ENCODE measurements around the gene USP31. TPM values are rescaled to one million over a fixed set of nuclear protein-coding genes. Genes with fewer than 3 reads are reported as not detected.
A peak's percentile ranks its signal among the peaks of the same experiment; 100 is the strongest.
"Not testable (repeated sequence)": the region's sequence is repeated elsewhere in the genome, so short reads cannot be mapped to it uniquely, and the experiment has no call there.

The USP31 gene
- polyA plus RNA-seq, 1 experiment = 4.7 TPM

DNA sequence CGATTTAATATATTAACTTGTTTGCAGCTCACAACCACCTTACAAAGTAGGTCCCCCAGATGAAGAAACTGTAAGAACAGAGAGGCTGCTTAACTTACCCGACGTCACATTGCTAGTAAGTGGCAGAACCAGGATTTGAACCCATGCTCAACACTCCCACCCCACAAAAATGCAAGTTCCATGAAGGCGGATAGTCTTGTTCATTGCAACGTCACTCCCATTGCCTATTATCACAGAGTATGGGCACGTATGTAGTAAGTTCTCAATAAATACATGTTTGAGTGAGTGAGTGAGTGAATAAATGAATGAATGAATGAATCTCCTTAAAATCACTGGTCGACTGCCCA is 1.1 kb downstream of the USP31 start:
- POLR2A ChIA-PET = interaction anchor here (1.7 kb wide), 1 partner anchor 16 kb away, joined by 7 read pairs; no protein-coding TSS in a partner anchor
- H3K9me3 ChIP-seq (ENCODE audit: control insufficient read depth, insufficient read depth, low read length) = no peaks in the 10 kb centered on the region
- DNase-seq (ENCODE audit: low read depth, low spot score) = no peak
- peaks cover 2% of the 10 kb centered on the region for H3K27me3 ChIP-seq (ENCODE audit: control insufficient read depth, insufficient read depth, low read length)
- H3K4me3 ChIP-seq (ENCODE audit: low read depth, low read length) = peak overlapping the region; percentile 71
- TF ChIP-seq, protein P1, sequence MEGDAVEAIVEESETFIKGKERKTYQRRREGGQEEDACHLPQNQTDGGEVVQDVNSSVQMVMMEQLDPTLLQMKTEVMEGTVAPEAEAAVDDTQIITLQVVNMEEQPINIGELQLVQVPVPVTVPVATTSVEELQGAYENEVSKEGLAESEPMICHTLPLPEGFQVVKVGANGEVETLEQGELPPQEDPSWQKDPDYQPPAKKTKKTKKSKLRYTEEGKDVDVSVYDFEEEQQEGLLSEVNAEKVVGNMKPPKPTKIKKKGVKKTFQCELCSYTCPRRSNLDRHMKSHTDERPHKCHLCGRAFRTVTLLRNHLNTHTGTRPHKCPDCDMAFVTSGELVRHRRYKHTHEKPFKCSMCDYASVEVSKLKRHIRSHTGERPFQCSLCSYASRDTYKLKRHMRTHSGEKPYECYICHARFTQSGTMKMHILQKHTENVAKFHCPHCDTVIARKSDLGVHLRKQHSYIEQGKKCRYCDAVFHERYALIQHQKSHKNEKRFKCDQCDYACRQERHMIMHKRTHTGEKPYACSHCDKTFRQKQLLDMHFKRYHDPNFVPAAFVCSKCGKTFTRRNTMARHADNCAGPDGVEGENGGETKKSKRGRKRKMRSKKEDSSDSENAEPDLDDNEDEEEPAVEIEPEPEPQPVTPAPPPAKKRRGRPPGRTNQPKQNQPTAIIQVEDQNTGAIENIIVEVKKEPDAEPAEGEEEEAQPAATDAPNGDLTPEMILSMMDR (IDR thresholded peaks at IDR 0.05; ENCODE audit: low read depth, low read length) = no peak
- H3K27ac ChIP-seq (ENCODE audit: low read depth, low read length) = no peak overlapping the region
- CTCF ChIA-PET = no interaction called here

DNA sequence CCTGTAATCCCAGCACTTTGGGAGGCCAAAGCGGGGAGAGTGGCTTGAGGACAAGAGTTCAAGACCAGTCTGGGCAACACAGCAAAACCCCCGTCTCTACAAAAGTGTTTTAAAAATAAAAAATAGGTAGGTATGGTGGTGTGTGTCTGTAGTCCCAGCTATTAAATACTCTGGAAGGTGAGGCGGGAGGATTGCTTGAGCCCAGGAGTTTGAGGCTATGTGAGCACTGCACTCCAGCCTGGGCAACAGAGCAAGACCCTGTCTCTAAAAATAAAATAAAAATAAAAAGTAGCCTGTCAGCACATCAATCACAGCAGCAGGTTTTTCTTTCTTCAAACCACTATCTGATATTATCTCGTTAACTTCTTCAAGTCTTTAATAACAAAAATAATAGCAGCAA is 1.6 kb downstream of the USP31 start:
- ChIA-PET CTCF (no interaction called here), POLR2A (no interaction called here)
- TF ChIP-seq, protein P1 (IDR thresholded peaks at IDR 0.05; ENCODE audit: low read depth, low read length) = no peak
- Histone ChIP-seq H3K27ac (ENCODE audit: low read depth, low read length) (no peak overlapping the region), H3K27me3 (ENCODE audit: control insufficient read depth, insufficient read depth, low read length) (peaks cover 2% of the 10 kb centered on the region), H3K4me3 (ENCODE audit: low read depth, low read length) (no peak overlapping the region; the same call in 1 of the 2 replicates), H3K9me3 (ENCODE audit: control insufficient read depth, insufficient read depth, low read length) (no peaks in the 10 kb centered on the region)
- no peak for DNase-seq (ENCODE audit: low read depth, low spot score)

DNA sequence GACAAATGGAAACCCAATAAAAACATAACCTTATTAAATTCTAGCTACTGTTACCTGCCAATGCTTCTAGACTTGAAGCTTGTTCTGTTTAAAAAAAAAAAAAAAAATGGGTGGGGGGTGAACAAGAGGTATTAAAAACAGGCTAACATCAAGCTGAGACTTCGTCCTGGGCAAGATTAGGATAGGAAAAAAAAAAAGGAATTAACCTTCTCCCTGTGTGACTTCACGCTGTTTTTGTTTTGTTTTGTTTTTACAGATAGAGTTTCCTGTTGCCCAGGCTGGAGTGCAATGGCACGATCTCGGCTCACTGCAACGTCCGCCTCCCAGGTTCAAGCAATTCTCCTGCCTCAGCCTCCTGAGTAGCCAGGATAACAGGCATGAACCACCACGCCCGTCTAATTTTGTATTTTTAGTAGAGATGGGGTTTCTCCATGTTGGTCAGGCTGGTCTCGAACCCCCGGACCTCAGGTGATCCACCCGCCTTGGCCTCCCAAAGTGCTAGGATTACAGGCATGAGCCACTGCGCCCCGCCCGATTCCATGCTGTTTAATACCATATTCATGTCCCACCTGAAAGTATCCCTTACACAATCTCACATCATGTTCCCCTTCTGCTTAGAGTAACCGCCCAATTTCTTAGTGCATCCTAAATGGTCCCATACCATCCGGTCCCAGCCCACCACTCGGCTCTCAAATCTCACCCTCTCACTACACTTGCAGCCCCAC is 2.2 kb downstream of the USP31 start:
- CTCF ChIA-PET = interaction anchor here (0.5 to 1.3 kb wide), 2 partner anchors 289 to 1967 kb away, joined by 3 read pairs; no protein-coding TSS in a partner anchor
- no peak overlapping the region for H3K27ac ChIP-seq (ENCODE audit: low read depth, low read length)
- TF ChIP-seq, protein P1 (IDR thresholded peaks at IDR 0.05; ENCODE audit: low read depth, low read length) = no peak
- POLR2A ChIA-PET = no interaction called here
- no peaks in the 10 kb centered on the region for H3K9me3 ChIP-seq (ENCODE audit: control insufficient read depth, insufficient read depth, low read length)
- H3K27me3 ChIP-seq (ENCODE audit: control insufficient read depth, insufficient read depth, low read length) = peaks cover 2% of the 10 kb centered on the region
- no peak for DNase-seq (ENCODE audit: low read depth, low spot score)
- no peak overlapping the region for H3K4me3 ChIP-seq (ENCODE audit: low read depth, low read length)

GRCh38 chr16:23145608-23146007 is 3.6 kb downstream of the USP31 start:
- H3K4me3 ChIP-seq (ENCODE audit: low read depth, low read length) = no peak overlapping the region
- CTCF ChIA-PET = interaction anchor here (0.6 to 1.8 kb wide), 4 partner anchors 288 to 1047 kb away, joined by 3 to 6 read pairs (median 3); no protein-coding TSS in a partner anchor
- H3K27me3 ChIP-seq (ENCODE audit: control insufficient read depth, insufficient read depth, low read length) = peaks cover under 1% of the 10 kb centered on the region
- H3K27ac ChIP-seq (ENCODE audit: low read depth, low read length) = no peak overlapping the region
- POLR2A ChIA-PET = no interaction called here
- no peak for DNase-seq (ENCODE audit: low read depth, low spot score)
- TF ChIP-seq, protein P1 (IDR thresholded peaks at IDR 0.05; ENCODE audit: low read depth, low read length) = no peak
- no peaks in the 10 kb centered on the region for H3K9me3 ChIP-seq (ENCODE audit: control insufficient read depth, insufficient read depth, low read length)

DNA sequence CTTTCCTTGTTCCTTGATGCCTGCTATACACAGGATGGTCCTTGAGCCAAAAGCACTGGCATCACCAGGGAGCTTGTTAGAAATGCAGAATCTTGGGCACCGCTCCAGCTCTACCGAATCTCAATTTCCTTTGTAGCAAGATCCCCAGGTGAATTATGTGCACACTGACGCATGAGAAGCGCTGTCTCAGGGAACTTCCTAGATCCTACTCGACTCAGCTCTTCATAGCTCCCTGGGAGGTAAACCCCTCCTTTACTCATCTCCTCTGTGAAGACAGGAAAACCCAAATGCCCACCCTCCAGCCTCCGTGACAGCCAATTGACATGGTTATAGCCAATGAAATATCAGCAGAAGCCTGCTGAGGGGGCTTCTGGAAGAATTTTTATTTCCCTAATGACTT is 4.1 kb downstream of the USP31 start:
- Histone ChIP-seq H3K27me3 (ENCODE audit: control insufficient read depth, insufficient read depth, low read length) (no peaks in the 10 kb centered on the region), H3K9me3 (ENCODE audit: control insufficient read depth, insufficient read depth, low read length) (no peaks in the 10 kb centered on the region), H3K4me3 (ENCODE audit: low read depth, low read length) (no peak overlapping the region), H3K27ac (ENCODE audit: low read depth, low read length) (no peak overlapping the region)
- POLR2A ChIA-PET = no interaction called here
- no peak for DNase-seq (ENCODE audit: low read depth, low spot score)
- CTCF ChIA-PET = interaction anchor here (0.6 to 1.8 kb wide), 5 partner anchors 13 to 1046 kb away, joined by 3 to 6 read pairs (median 3); no protein-coding TSS in a partner anchor
- TF ChIP-seq, protein P1 (IDR thresholded peaks at IDR 0.05; ENCODE audit: low read depth, low read length) = no peak

- H3K27me3 ChIP-seq (ENCODE audit: control insufficient read depth, insufficient read depth, low read length); H3K4me3 ChIP-seq (ENCODE audit: low read depth, low read length); H3K27ac ChIP-seq (ENCODE audit: low read depth, low read length); H3K9me3 ChIP-seq (ENCODE audit: control insufficient read depth, insufficient read depth, low read length); POLR2A ChIA-PET; DNase-seq (ENCODE audit: low read depth, low spot score): not testable (repeated sequence)
- CTCF ChIA-PET = interaction anchor here (0.7 to 1.8 kb wide), 2 partner anchors 12 to 291 kb away, joined by 3 to 6 read pairs; no protein-coding TSS in a partner anchor
Measured at GRCh38 chr16:23144393-23144792, 4.9 kb downstream of the USP31 start.

All from AG04450 (cell line).